HG03457 (cell line): ENCODE data around the gene SLC4A7.
"Not testable (repeated sequence)": the region's sequence is repeated elsewhere in the genome, so short reads cannot be mapped to it uniquely, and the experiment has no call there.

ENCODE experiments used
- ATAC-seq: cut with Tn5 transposase; IDR thresholded peaks from one replicate; pipeline ENCODE4 v1.9.1; 2021; ENCODE audit warnings: moderate number of reproducible peaks; ENCODE audit not compliant: unreplicated experiment

Gene SLC4A7

GRCh38 chr3:27488821-27489220 lies 4.6 kb upstream of the SLC4A7 start:
- ATAC-seq, result no peak

- ATAC-seq, result no peak
Observed at GRCh38 chr3:27487383-27487782, 3.2 kb upstream of the SLC4A7 start.

DNA sequence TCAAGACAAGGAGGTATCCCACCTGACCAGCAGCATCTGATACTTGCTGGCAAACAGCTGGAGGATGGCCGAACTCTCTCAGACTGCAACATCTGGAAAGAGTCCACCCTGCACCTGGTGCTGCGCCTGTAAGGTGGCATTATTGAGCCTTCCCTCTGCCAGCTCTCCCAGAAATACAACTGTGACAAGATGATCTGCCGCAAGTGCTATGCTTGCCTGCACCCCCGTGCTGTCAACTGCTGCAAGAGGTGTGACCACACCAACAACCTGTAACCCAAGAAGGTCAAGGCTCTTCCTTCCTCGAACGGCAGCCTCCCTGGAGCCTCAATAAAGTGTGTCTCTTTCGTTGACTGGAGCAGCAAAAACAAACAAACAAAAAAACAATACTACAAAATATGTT lies 2.2 kb upstream of the SLC4A7 start:
- ATAC-seq, result no peak

DNA sequence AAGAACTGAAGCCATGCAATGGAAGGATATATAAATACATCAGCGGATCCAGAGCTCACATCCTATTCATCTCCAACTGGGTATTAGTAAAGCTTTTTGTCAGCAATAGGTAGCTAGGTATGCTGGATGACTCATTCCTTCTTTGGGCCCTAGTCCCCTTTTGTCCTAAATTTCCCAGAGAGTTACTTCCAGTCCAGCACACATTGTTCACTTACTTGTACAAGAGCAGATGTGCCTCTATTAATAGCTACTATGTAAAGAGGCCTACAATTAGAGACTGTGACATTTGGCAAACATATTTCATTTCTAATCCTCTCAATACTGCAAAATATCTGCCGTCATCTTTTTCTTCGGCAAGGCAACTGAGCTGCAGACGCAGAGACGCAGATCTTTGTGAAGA lies 1.7 kb upstream of the SLC4A7 start:
- ATAC-seq, result no peak

DNA sequence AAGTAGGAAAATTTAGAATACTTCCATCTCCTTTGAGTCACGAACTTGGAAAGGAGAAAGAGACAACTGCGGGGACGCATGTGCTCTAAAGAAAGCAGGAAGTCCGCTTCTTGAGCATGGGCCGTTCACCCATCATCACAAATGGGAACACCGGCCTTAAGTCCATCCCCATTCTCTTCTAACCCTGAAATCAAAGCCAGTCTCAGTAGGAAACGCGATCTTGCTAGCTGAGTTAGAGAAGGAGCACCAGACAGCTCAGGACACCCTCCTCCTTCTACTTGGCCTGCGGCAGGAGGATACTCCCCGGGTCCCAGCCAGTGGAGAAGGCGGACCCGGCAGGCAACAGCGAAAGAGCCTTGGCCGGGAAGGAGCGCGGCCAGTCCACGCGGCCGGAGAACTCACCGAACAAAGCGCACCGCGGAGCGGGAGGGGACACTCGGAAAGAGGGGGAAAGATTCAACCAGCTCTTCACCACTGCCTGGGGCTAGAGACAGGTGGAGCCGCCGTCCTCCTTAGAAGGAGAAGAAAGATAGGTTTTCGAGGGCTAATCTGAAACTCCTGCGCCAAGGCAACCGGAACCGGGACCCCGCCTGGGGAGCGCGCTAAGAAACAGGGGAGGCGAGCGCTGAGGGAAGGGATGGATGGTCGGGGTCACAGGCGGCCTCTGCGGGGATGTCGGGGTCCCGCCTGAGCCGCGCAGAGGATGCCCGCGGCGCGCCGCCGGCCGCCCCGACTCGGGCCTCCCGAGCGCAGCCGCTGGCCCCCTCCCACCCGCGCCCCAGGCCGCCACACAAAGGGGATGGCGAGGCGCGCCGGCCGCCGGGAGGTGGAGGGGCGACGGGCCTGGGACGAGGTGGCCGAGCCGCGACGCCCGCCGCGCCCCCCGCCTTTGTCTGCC lies 818 bp downstream of the SLC4A7 start:
- peak; percentile 17 for ATAC-seq

DNA sequence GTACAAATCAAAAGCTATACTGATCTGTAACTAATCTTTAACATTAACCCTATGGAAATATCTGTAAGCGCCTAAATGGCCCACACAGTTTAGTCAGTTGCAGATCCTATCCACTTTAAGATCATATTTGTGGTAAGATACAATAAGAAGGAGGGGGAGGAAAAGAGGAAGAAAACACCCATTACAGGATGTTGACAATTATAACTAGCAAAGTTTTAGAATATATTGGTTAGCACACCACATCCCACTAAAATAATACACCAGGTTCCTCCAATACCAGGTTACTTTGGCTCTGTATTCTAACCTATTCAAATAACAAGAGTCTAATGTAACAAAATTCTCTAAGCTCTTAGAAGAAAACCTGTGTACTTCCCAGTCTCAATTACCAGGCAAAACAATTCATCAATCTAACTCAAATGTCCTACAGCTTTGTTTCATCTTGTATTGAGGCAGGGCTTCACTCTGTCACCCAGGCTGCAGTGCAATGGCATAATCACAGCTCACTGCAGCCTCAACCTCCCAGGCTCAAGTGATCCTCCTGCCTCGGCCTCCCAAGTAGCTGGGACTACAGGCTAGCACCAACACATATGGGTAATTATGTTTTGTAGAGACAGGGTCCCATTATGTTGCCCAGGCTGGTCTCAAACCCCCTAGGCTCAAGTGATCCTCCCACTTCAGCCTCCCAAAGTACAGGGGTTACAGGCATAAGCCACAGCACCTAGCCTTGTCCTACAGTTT lies 4.2 kb downstream of the SLC4A7 start:
- ATAC-seq, result no peak

GRCh38 chr3:27471923-27472550 lies 12.1 kb downstream of the SLC4A7 start:
- ATAC-seq, result no peak

DNA sequence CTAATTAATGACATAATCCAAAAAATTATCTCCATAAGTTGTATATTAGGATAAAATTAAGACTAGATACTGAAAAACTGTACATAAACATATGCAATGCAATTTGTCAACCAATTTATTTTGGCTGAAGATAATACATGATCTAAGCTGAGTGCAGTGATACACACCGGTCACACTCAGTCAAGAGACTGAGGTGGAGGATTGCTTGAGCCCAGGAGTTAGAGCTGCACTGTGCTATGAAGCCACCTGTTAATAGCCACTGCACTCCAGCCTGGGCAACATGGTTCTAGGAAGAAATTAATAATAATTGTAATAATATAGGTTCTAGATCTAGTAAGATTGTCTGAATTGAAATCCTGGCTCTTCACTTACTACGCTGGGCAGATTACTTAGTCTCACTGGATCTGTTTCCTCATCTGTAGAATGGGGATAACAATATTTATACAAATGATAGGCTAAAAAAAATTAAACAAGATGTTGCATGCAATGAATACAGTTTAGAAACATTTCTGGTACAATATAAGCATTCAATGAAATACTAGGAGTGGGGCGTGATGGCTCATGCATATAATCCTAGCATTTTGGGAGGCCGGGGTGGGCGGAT lies 15.8 kb downstream of the SLC4A7 start:
- ATAC-seq, result no peak

DNA sequence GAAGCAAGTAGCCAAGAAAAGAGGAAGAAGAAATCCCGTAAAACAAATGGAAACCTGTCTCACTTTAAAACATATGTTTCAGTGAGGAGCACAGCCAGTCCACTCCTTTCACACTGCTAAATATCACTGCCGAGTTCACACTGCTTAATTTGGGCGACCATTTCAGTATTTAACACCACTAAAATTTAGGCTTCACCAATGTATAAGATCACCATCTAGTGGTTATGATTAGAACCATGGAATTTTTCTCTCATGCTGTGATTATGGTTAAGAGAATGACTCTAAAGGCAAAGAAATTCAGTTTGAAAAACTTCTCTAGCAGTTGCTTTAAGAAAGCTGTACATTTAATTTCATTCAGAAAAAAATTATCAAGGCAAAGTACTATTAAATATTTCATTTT lies 16.6 kb downstream of the SLC4A7 start:
- ATAC-seq, result peak; percentile 68

GRCh38 chr3:27464646-27465045 lies 19.5 kb downstream of the SLC4A7 start:
- no peak for ATAC-seq

GRCh38 chr3:27462228-27462627 lies 22.0 kb downstream of the SLC4A7 start:
- ATAC-seq, result no peak

GRCh38 chr3:27458929-27459328 lies 25.3 kb downstream of the SLC4A7 start:
- ATAC-seq, result no peak

GRCh38 chr3:27456554-27456953 lies 27.6 kb downstream of the SLC4A7 start:
- ATAC-seq, result no peak

DNA sequence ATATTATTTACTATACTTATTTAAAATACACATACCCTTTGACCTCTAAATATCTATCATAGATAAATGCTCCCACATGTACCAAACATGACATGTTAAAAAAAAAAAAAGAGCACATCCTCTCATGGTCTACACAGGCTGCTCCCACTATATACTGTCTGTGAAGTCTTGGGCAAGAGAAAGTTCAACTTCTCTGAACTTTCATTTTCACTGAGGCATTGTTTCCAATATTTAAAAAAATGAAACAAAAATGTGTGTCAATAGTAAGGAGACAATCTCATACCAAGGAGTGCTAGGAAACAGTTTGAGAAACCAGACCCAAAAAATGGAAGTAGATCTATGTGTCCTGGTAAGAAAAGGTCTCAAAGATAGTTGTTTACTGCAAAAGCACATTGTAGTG lies 29.3 kb downstream of the SLC4A7 start:
- ATAC-seq, result no peak

DNA sequence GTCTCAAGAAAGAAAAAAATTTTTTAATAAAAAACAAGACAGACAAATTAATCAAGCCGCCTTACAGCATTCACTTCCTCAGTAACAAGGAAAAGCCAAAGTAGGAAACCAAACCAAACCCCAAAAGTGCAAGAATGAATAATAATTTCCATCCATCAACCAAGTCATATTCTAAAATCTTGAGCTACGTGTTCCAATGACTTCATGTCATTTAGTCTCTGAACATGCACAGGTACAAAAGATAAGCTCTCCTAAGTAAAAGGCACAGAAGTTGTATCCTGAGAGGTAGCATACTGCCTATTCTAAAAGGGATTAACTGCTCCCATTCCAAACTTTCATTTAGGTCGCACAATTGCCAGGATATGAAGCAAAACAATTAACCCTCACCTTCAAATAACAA lies 29.7 kb downstream of the SLC4A7 start:
- ATAC-seq, result no peak

GRCh38 chr3:27452368-27453090 lies 31.7 kb downstream of the SLC4A7 start:
- ATAC-seq, result no peak

DNA sequence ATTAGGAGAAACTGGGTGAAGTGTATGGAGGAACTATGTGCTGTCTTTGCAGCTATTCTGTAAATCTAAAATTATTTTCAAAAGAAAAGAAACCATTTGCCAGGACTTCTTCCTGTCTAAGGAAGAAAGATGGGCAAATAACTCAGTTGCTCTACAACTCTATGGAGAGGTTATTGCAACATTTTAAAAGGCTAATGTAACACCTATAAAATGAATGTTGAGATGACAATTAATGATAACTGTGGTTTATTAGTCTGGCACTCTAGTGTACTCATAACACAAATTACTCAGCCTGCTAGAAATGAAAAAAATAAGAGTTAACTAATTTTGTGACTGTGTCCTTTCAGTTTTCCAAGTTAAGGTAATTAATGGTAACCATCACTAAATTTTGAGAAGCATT lies 32.3 kb downstream of the SLC4A7 start:
- no peak for ATAC-seq

DNA sequence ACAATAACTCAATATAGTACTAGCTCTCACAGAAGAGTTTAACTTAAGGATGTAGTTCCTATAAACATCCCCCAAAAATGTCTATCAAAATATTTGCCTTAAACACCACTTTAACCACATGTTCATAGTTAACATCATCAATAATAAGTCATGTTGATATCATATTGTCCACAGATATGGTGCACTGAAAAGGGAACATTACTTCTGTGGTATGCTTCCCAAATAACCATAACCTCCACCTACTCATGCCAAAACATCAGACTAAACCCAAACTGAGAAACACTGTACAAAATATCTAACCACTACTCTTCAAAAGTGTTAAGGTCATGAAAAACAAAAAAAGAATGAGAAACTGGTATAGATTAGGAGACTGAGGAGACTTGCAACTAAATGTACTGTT lies 32.9 kb downstream of the SLC4A7 start:
- no peak for ATAC-seq

- ATAC-seq, result no peak
Observed at GRCh38 chr3:27449530-27450150, 34.5 kb downstream of the SLC4A7 start.

GRCh38 chr3:27442995-27443394 lies 41.2 kb downstream of the SLC4A7 start:
- ATAC-seq, result not testable (repeated sequence)
